H9 (cell line): ENCODE measurements around the gene DDX51. TPM values are rescaled to one million over a fixed set of nuclear protein-coding genes. Genes with fewer than 3 reads are reported as not detected.

Source experiments
- DNase-seq: peaks from one replicate; pipeline ENCODE4 v3.0.0-alpha.2; 2017
- H2AFZ ChIP-seq: one replicate; pipeline ENCODE4 v1.6.1; 2013; ENCODE audit warnings: mild to moderate bottlenecking, low read length, control low read depth, moderate library complexity
- H2AK5ac ChIP-seq: 2 replicates; pipeline ENCODE4 v1.6.1; 2013; ENCODE audit warnings: low read length, control low read depth, mixed read lengths; ENCODE audit not compliant: insufficient read length
- H2BK120ac ChIP-seq: one replicate; pipeline ENCODE4 v1.6.1; 2013; ENCODE audit warnings: low read depth, mild to moderate bottlenecking, low read length, control low read depth, inconsistent platforms; ENCODE audit not compliant: poor library complexity, severe bottlenecking
- H2BK12ac ChIP-seq: 2 replicates; pipeline ENCODE4 v1.6.1; 2013; ENCODE audit warnings: low read length, control low read depth, mixed read lengths, low read depth; ENCODE audit not compliant: insufficient read length
- H2BK15ac ChIP-seq: 2 replicates; pipeline ENCODE4 v1.6.1; 2013; ENCODE audit warnings: low read depth, low read length, control low read depth
- H2BK20ac ChIP-seq: one replicate; pipeline ENCODE4 v1.6.1; 2013; ENCODE audit warnings: low read depth, mild to moderate bottlenecking, low read length, control low read depth, inconsistent platforms; ENCODE audit not compliant: poor library complexity, severe bottlenecking
- H2BK5ac ChIP-seq: 2 replicates; pipeline ENCODE4 v1.6.1; 2013; ENCODE audit warnings: low read length, control low read depth, mixed read lengths; ENCODE audit not compliant: insufficient read length
- H3K14ac ChIP-seq: 2 replicates; pipeline ENCODE4 v1.6.1; 2013; ENCODE audit warnings: low read length, control low read depth; ENCODE audit not compliant: insufficient read depth
- H3K18ac ChIP-seq: 2 replicates; pipeline ENCODE4 v1.6.1; 2013; ENCODE audit warnings: low read depth, mild to moderate bottlenecking, mixed read lengths, low read length, control low read depth; ENCODE audit not compliant: insufficient read length
- H3K23ac ChIP-seq: 2 replicates; pipeline ENCODE4 v1.6.1; 2013; ENCODE audit warnings: low read length, control low read depth, mixed read lengths, low read depth; ENCODE audit not compliant: insufficient read length
- H3K23me2 ChIP-seq: 2 replicates; pipeline ENCODE4 v1.6.1; 2013; ENCODE audit warnings: low read depth, mild to moderate bottlenecking, mixed read lengths, low read length, control low read depth; ENCODE audit not compliant: insufficient read length, poor library complexity, severe bottlenecking
- H3K27ac ChIP-seq: 2 replicates; pipeline ENCODE4 v1.5.1; 2013; ENCODE audit warnings: low read length, control low read depth, mixed read lengths, low read depth; ENCODE audit not compliant: insufficient read length
- H3K27me3 ChIP-seq: 2 replicates; pipeline ENCODE4 v1.6.1; 2013; ENCODE audit warnings: low read length, control low read depth, inconsistent platforms; ENCODE audit not compliant: insufficient read depth
- H3K4ac ChIP-seq: 2 replicates; pipeline ENCODE4 v1.6.1; 2013; ENCODE audit warnings: low read depth, mild to moderate bottlenecking, control low read depth, inconsistent platforms, low read length, moderate library complexity
- H3K4me1 ChIP-seq: 2 replicates; pipeline ENCODE4 v1.6.1; 2013; ENCODE audit warnings: low read length, control low read depth, inconsistent platforms; ENCODE audit not compliant: insufficient read depth
- H3K4me2 ChIP-seq: 2 replicates; pipeline ENCODE4 v1.6.1; 2013; ENCODE audit warnings: low read length, control low read depth, mixed read lengths; ENCODE audit not compliant: insufficient read length, insufficient read depth
- H3K56ac ChIP-seq: 2 replicates; pipeline ENCODE4 v1.6.1; 2013; ENCODE audit warnings: low read depth, mild to moderate bottlenecking, mixed read lengths, low read length, control low read depth; ENCODE audit not compliant: insufficient read length
- H3K79me1 ChIP-seq: 2 replicates; pipeline ENCODE4 v1.6.1; 2013; ENCODE audit warnings: low read depth, mild to moderate bottlenecking, moderate library complexity, low read length, control low read depth, inconsistent platforms; ENCODE audit not compliant: insufficient read depth, poor library complexity, severe bottlenecking
- H3K79me2 ChIP-seq: 2 replicates; pipeline ENCODE4 v1.6.1; 2013; ENCODE audit warnings: low read length, control low read depth, inconsistent platforms; ENCODE audit not compliant: insufficient read depth
- H3K9ac ChIP-seq: 2 replicates; pipeline ENCODE4 v1.6.1; 2013; ENCODE audit warnings: low read length, control low read depth, mixed read lengths; ENCODE audit not compliant: insufficient read length; ENCODE audit errors: extremely low read depth
- H3K9me3 ChIP-seq: one replicate; pipeline ENCODE4 v1.6.1; 2013; ENCODE audit warnings: low read depth, low read length, inconsistent platforms; ENCODE audit not compliant: control insufficient read depth
- H3T11ph ChIP-seq: one replicate; pipeline ENCODE4 v1.6.1; 2013; ENCODE audit warnings: mild to moderate bottlenecking, low read length, control low read depth, inconsistent platforms
- H4K20me1 ChIP-seq: one replicate; pipeline ENCODE4 v1.6.1; 2013; ENCODE audit not compliant: control insufficient read depth, insufficient read length, insufficient read depth
- H4K5ac ChIP-seq: 2 replicates; pipeline ENCODE4 v1.6.1; 2013; ENCODE audit warnings: low read depth, mild to moderate bottlenecking, mixed read lengths, low read length, control low read depth; ENCODE audit not compliant: insufficient read length
- H4K8ac ChIP-seq: replicated peaks from 2 replicates; pipeline ENCODE4 v1.6.1; 2013; ENCODE audit warnings: low read length, control low read depth, mixed read lengths, low read depth; ENCODE audit not compliant: insufficient read length
- H4K91ac ChIP-seq: 2 replicates; pipeline ENCODE4 v1.6.1; 2013; ENCODE audit warnings: low read depth, mild to moderate bottlenecking, moderate library complexity, mixed read lengths, low read length, control low read depth; ENCODE audit not compliant: insufficient read length
- H3K27ac Mint-ChIP-seq, 3 experiments: 2 replicates in 2 of 3; 3 replicates in 1 of 3; pipeline ENCODE4 v1.8.0; 2020 to 2021; ENCODE audit warnings: mixed read lengths in 3 of 3, mild to moderate bottlenecking in 1 of 3, moderate library complexity in 1 of 3
- H3K27me3 Mint-ChIP-seq: 2 replicates; pipeline ENCODE4 v1.8.0; 2021; ENCODE audit warnings: low read depth, mild to moderate bottlenecking, moderate library complexity, mixed read lengths
- H3K36me3 Mint-ChIP-seq, 3 experiments: 2 replicates in 2 of 3; 3 replicates in 1 of 3; pipeline ENCODE4 v1.8.0; 2020 to 2021; ENCODE audit warnings: low read depth in 3 of 3, mixed read lengths in 3 of 3; ENCODE audit not compliant: insufficient read depth in 1 of 3
- H3K4me1 Mint-ChIP-seq, 2 experiments: 2 replicates each; pipeline ENCODE4 v1.8.0; 2020; ENCODE audit warnings: mixed read lengths in 2 of 2
- H3K4me3 Mint-ChIP-seq, 2 experiments: 2 replicates in 1 of 2; 3 replicates in 1 of 2; pipeline ENCODE4 v1.8.0; 2020 to 2021; ENCODE audit warnings: mild to moderate bottlenecking in 2 of 2, mixed read lengths in 2 of 2, moderate library complexity in 1 of 2
- H3K9me3 Mint-ChIP-seq, 2 experiments: 2 replicates in 1 of 2; 3 replicates in 1 of 2; pipeline ENCODE4 v1.8.0; 2020; ENCODE audit warnings: mild to moderate bottlenecking in 2 of 2, mixed read lengths in 2 of 2, moderate library complexity in 1 of 2
- WGBS: extraction: QIAGEN DNeasy Blood & Tissue Kit; methylation state at CpG from one replicate; pipeline ENCODE4 v1.1.7; 2013; ENCODE audit warnings: missing lambda C conversion rate, low lambda C conversion rate, mixed read lengths; ENCODE audit not compliant: insufficient read length; ENCODE audit errors: extremely low coverage; 5-methylcytosine and 5-hydroxymethylcytosine counted together
- total RNA-seq: library from RNA; stranded (reverse); gene quantifications from 2 replicates; pipeline ENCODE4 v1.2.1, GENCODE V29; 2021
- TF ChIP-seq, protein P1 (sequence below): fragments of 200-600 bp; sonication (generic); conservative IDR thresholded peaks from 3 replicates; pipeline ENCODE4 v1.8.0; 2021; ENCODE audit warnings: antibody characterized with exemption, mild to moderate bottlenecking

Gene DDX51
- total RNA-seq, 1 experiment from 2014 or later, result 37.9 TPM

DNA sequence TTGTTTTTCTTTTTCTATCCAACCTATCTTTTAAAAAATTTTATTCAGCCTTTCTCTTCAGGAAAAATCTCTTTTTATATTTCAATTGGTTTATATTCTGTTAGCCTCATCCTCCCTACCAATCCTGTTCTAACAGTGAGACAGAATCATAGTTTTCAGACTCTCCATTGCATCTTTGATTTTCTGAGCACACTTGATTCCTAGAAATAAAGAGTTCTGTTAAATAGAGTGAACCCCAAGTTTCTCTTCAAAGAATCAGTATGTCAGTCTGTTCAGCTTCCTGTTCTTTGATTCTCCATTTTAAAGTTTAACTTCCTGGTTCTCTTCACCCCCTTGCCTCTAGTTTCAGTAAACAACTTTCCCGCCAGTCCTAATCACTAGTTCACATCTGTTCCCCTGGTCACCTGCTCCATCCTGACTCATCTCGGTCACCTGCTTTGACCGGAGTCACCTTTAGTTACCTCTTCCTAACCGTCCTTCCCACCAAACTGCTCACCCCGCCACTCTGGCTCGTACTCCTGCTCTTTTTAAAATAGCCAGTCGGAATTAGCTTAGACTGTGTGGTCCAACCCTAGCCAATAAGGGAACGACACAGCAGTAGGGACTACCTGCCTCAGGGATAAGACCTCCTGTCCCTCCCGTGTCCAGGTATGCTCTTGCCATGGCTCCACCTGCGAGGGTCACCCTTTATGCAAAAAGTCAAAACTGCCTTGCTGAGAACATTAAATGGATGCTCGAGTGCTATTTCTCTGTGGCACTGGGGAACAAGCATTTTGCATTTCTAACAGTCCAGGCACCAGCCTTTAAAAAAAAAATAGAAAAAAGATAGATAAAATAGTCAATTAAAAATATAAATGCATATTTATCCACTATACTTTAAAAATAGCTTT lies 48.4 kb downstream of the DDX51 start:
- H3K14ac ChIP-seq, result no peak overlapping the region
- no peaks in the 10 kb centered on the region for H4K20me1 ChIP-seq
- H3K18ac ChIP-seq, result no peak overlapping the region
- Mint-ChIP-seq H3K27me3 (no peaks in the 10 kb centered on the region), H3K4me3 (no peak overlapping the region), H3K4me1 (peaks cover 0 to 6% of the 10 kb centered on the region in 2 experiments; a peak in 1 of 4 replicates), H3K27ac (peak overlapping the region in 1 of 3 experiments; percentile 46; a peak in 3 of 7 replicates), H3K9me3 (peaks cover 11 to 14% of the 10 kb centered on the region in 2 experiments), H3K36me3 (peaks cover 33 to 72% (median 58%) of the 10 kb centered on the region in 3 experiments)
- H4K8ac ChIP-seq, result no peak overlapping the region
- H3K79me1 ChIP-seq, result no peaks in the 10 kb centered on the region
- H2AK5ac ChIP-seq, result no peak overlapping the region
- no peak overlapping the region for H2BK20ac ChIP-seq
- H2BK120ac ChIP-seq, result no peak overlapping the region
- no peaks in the 10 kb centered on the region for H3K23me2 ChIP-seq
- DNase-seq, result no peak
- H2BK12ac ChIP-seq, result no peak overlapping the region
- WGBS, result no CpG with 5 or more reads among the region's 11 CpGs
- no peak overlapping the region for H2AFZ ChIP-seq
- no peaks in the 10 kb centered on the region for H3K27me3 ChIP-seq
- no peak overlapping the region for H3T11ph ChIP-seq
- H3K4me1 ChIP-seq, result no peaks in the 10 kb centered on the region
- no peak overlapping the region for H2BK15ac ChIP-seq
- no peak overlapping the region for H3K27ac ChIP-seq
- no peak overlapping the region for H3K23ac ChIP-seq
- H2BK5ac ChIP-seq, result no peak overlapping the region
- H3K9me3 ChIP-seq, result no peaks in the 10 kb centered on the region
- H3K9ac ChIP-seq, result no peak overlapping the region
- no peak overlapping the region for H3K4me2 ChIP-seq
- H4K91ac ChIP-seq, result no peak overlapping the region
- H3K56ac ChIP-seq, result no peak overlapping the region
- no peak overlapping the region for H3K4ac ChIP-seq
- no peak overlapping the region for H4K5ac ChIP-seq
- TF ChIP-seq, protein P1, sequence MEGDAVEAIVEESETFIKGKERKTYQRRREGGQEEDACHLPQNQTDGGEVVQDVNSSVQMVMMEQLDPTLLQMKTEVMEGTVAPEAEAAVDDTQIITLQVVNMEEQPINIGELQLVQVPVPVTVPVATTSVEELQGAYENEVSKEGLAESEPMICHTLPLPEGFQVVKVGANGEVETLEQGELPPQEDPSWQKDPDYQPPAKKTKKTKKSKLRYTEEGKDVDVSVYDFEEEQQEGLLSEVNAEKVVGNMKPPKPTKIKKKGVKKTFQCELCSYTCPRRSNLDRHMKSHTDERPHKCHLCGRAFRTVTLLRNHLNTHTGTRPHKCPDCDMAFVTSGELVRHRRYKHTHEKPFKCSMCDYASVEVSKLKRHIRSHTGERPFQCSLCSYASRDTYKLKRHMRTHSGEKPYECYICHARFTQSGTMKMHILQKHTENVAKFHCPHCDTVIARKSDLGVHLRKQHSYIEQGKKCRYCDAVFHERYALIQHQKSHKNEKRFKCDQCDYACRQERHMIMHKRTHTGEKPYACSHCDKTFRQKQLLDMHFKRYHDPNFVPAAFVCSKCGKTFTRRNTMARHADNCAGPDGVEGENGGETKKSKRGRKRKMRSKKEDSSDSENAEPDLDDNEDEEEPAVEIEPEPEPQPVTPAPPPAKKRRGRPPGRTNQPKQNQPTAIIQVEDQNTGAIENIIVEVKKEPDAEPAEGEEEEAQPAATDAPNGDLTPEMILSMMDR, result no peak
- no peaks in the 10 kb centered on the region; the same call in 1 of the 2 replicates for H3K79me2 ChIP-seq
